ENCODE results near the gene DNTTIP2. TPM values are rescaled to one million over a fixed set of nuclear protein-coding genes. Genes with fewer than 3 reads are reported as not detected.
"Not testable (repeated sequence)": the region's sequence is repeated elsewhere in the genome, so short reads cannot be mapped to it uniquely, and the experiment has no call there.

Gene DNTTIP2
- total RNA-seq, 1 experiment from 2014 or later = 50.1 TPM

GRCh38 chr1:93874025-93874651 is 4.9 kb downstream of the DNTTIP2 start:
- DNase-seq (ENCODE audit: low read depth) = peak; percentile 42

GRCh38 chr1:93871366-93871765 is 7.6 kb downstream of the DNTTIP2 start:
- DNase-seq (ENCODE audit: low read depth) = no peak

GRCh38 chr1:93869653-93870052 is 9.4 kb downstream of the DNTTIP2 start:
- DNase-seq (ENCODE audit: low read depth) = no peak

DNA sequence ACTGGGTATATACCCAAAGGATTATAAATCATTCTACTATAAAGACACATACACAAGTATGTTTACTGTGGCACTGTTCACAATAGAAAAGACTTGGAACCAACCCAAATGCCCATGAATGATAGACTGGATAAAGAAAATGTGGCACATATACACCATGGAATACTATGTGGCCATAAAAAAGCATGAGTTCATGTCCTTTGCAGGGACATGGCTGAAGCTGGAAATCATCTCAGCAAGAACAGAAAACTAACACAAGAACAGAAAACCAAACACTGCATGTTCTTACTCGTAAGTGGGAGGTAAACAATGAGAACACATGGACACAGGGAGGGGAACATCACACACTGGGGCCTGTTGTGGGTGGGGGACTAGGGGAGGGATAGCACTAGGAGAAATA is 10.5 kb downstream of the DNTTIP2 start:
- DNase-seq (ENCODE audit: low read depth) = not testable (repeated sequence)

GRCh38 chr1:93865253-93865652 is 13.8 kb downstream of the DNTTIP2 start:
- DNase-seq (ENCODE audit: low read depth) = no peak

- no peak for DNase-seq (ENCODE audit: low read depth)
These were observed 14.8 kb downstream of the DNTTIP2 start for GRCh38 chr1:93864175-93864574.

DNA sequence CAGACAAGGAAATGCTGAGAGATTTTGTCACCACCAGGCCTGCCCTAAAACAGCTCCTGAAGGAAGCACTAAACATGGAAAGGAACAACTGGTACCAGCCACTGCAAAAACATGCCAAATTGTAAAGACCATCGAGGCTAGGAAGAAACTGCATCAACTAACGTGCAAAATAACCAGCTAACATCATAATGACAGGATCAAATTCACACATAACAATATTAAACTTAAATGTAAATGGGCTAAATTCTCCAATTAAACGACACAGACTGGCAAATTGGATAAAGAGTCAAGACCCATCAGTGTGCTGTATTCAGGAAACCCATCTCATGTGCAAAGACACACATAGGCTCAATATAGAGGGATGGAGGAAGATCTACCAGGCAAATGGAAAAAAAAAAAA is 21.4 kb downstream of the DNTTIP2 start:
- DNase-seq (ENCODE audit: low read depth) = not testable (repeated sequence)

GRCh38 chr1:93855983-93856382 is 23.0 kb downstream of the DNTTIP2 start:
- DNase-seq (ENCODE audit: low read depth) = not testable (repeated sequence)

DNA sequence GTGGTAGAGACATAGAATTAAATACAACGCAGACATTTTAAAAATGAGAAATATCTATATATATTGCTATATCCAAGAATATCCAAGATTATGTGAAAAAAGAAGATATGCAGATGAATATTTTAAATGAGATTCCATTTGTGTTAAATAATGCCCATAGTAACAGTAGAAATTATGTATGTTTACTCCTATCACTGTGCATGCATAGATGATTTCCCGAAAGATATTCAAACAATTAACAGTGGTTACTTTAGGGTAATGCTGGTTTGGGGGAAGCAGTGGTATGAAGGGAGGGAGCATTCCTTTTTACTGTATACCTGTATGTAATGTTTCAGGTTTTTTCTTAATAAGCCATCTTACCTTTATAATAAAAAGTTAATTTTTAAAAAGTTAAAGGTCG is 25.1 kb downstream of the DNTTIP2 start:
- no peak for DNase-seq (ENCODE audit: low read depth)

- no peak for DNase-seq (ENCODE audit: low read depth)
These were observed 27.1 kb downstream of the DNTTIP2 start for GRCh38 chr1:93851878-93852277.

- no peak for DNase-seq (ENCODE audit: low read depth)
These were observed 27.7 kb downstream of the DNTTIP2 start for GRCh38 chr1:93851327-93851712.

GRCh38 chr1:93850687-93851326 is 28.2 kb downstream of the DNTTIP2 start:
- DNase-seq (ENCODE audit: low read depth) = peak; percentile 72

DNA sequence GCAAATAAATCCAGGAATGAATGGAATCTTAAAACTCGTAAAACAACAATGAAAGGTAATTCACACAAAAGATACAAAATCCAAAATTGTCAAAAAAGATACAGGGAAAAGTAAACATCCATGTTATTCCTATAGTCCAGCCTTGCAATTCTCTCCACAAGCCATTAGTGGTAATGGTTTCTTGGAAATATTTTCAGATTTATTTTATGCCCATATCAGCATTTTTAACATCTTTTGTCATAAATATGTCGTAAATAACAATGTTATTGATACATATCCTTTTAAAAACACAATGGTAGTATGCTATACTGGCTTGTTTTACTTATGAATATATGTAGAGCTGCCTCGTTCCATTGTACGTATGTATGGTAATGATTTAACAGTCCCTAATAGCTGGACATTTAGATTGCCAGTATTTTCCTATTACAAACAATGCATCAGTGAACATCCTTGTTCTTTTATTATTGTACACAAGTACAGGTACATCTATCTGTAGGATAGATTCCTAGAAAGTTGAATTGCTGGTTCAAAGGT is 30.6 kb downstream of the DNTTIP2 start:
- DNase-seq (ENCODE audit: low read depth) = no peak

GRCh38 chr1:93847811-93848288 is 31.2 kb downstream of the DNTTIP2 start:
- DNase-seq (ENCODE audit: low read depth) = peak; percentile 73

- peak; percentile 89 for DNase-seq (ENCODE audit: low read depth)
These were observed 31.8 kb downstream of the DNTTIP2 start for GRCh38 chr1:93846992-93847810.

- peak; percentile 84 for DNase-seq (ENCODE audit: low read depth)
These were observed 32.6 kb downstream of the DNTTIP2 start for GRCh38 chr1:93846206-93846991.

GRCh38 chr1:93845538-93846205 is 33.3 kb downstream of the DNTTIP2 start:
- peak; percentile 86 for DNase-seq (ENCODE audit: low read depth)

DNA sequence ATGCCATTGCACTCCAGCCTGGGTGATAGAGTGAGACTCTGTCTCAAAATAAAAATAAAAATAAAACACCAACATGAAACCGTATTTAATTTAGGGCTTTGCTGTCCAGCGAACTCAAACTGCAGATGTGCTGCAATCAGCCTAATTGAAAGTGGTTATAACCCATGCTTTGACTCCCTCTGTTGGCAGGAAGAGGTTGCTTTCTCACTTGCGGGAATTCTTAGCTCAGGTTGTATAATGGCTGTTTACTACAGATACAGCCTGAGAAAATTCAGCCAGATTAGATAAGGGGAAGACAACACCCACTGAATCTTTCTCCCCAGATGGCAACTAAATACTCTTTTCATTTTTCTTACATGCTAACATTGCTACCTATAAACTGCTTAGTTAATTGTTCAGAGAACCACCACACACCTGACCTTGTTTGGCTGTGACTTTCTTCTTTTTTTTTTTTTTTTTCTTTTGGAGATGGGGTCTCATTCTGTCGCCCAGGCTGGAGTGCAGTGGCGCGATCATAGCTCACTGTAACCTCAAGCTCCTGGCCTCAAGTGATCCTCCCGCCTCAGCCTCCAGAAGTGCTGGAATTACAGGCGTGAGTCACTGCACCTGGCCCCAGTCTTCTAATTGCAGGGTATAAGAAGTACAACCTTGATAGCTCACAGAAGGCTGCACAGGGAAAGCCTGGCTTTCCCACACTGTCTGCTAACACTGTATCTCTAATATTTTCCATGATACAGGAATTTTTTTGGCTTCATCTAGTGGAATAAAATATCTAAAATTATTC is 34.6 kb downstream of the DNTTIP2 start:
- DNase-seq (ENCODE audit: low read depth) = peak; percentile 80

GRCh38 chr1:93842750-93843500 is 36.1 kb downstream of the DNTTIP2 start:
- peak; percentile 55 for DNase-seq (ENCODE audit: low read depth)
